ENCODE data around the gene SYT6.

- TF ChIP-seq, protein P1, sequence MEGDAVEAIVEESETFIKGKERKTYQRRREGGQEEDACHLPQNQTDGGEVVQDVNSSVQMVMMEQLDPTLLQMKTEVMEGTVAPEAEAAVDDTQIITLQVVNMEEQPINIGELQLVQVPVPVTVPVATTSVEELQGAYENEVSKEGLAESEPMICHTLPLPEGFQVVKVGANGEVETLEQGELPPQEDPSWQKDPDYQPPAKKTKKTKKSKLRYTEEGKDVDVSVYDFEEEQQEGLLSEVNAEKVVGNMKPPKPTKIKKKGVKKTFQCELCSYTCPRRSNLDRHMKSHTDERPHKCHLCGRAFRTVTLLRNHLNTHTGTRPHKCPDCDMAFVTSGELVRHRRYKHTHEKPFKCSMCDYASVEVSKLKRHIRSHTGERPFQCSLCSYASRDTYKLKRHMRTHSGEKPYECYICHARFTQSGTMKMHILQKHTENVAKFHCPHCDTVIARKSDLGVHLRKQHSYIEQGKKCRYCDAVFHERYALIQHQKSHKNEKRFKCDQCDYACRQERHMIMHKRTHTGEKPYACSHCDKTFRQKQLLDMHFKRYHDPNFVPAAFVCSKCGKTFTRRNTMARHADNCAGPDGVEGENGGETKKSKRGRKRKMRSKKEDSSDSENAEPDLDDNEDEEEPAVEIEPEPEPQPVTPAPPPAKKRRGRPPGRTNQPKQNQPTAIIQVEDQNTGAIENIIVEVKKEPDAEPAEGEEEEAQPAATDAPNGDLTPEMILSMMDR (IDR thresholded peaks at IDR 0.05), result no peak
- TF ChIP-seq POLR2A (IDR thresholded peaks at IDR 0.05) (no peak), POLR2AphosphoS5 (IDR thresholded peaks at IDR 0.05) (no peak), EP300 (IDR thresholded peaks at IDR 0.05; ENCODE audit: low read depth) (no peak)
These were observed 66.2 kb downstream of the SYT6 start for GRCh38 chr1:114087495-114087894.
